ENCODE measurements around the gene LSAMP. TPM values are rescaled to one million over a fixed set of nuclear protein-coding genes. Genes with fewer than 3 reads are reported as not detected.

The LSAMP gene
- total RNA-seq, 1 experiment from 2014 or later, result 10.1 TPM

- intact Hi-C loops (cut with micrococcal nuclease; ENCODE audit: unreplicated experiment), result no loop called here
- Histone ChIP-seq H3K36me3 (ENCODE audit: insufficient read depth, low read length, poor library complexity, severe bottlenecking) (no peaks in the 10 kb centered on the region), H3K9me3 (ENCODE audit: low read depth, low read length, poor library complexity, severe bottlenecking) (peaks cover 5% of the 10 kb centered on the region), H3K4me3 (ENCODE audit: low read depth, low read length, poor library complexity, severe bottlenecking) (no peak overlapping the region), H3K4me1 (ENCODE audit: insufficient read depth, low read length, poor library complexity, severe bottlenecking) (no peaks in the 10 kb centered on the region), H3K27me3 (replicated peaks; ENCODE audit: insufficient read depth, low read depth, low read length, poor library complexity) (no peaks in the 10 kb centered on the region), H3K27ac (ENCODE audit: low read depth, low read length, poor library complexity, severe bottlenecking) (no peak overlapping the region)
- BruUV-seq (replicated peaks), result no TSS peak
- no peak for DNase-seq (ENCODE audit: low spot score)
- CTCF ChIA-PET, result no interaction called here
- TF ChIP-seq CTCF (conservative IDR thresholded peaks at IDR 0.05; ENCODE audit: low read depth, low read length) (no peak), EZH2 (IDR thresholded peaks at IDR 0.05; ENCODE audit: borderline replicate concordance, low read depth, low read length, poor library complexity, severe bottlenecking) (no peak)
- POLR2A ChIA-PET (ENCODE audit: low non-redundant PET), result no interaction called here
These were observed 31.4 kb upstream of the LSAMP start for GRCh38 chr3:116476691-116477090.

- H3K27ac ChIP-seq (ENCODE audit: low read depth, low read length, poor library complexity, severe bottlenecking), result no peak overlapping the region
- no peaks in the 10 kb centered on the region for H3K36me3 ChIP-seq (ENCODE audit: insufficient read depth, low read length, poor library complexity, severe bottlenecking)
- peaks cover 5% of the 10 kb centered on the region for H3K9me3 ChIP-seq (ENCODE audit: low read depth, low read length, poor library complexity, severe bottlenecking)
- POLR2A ChIA-PET (ENCODE audit: low non-redundant PET), result no interaction called here
- H3K27me3 ChIP-seq (replicated peaks; ENCODE audit: insufficient read depth, low read depth, low read length, poor library complexity), result no peaks in the 10 kb centered on the region
- H3K4me3 ChIP-seq (ENCODE audit: low read depth, low read length, poor library complexity, severe bottlenecking), result no peak overlapping the region
- intact Hi-C loops (cut with micrococcal nuclease; ENCODE audit: unreplicated experiment), result no loop called here
- no peaks in the 10 kb centered on the region for H3K4me1 ChIP-seq (ENCODE audit: insufficient read depth, low read length, poor library complexity, severe bottlenecking)
- DNase-seq (ENCODE audit: low spot score), result no peak
- BruUV-seq (replicated peaks), result no TSS peak
- CTCF ChIA-PET, result no interaction called here
- TF ChIP-seq CTCF (conservative IDR thresholded peaks at IDR 0.05; ENCODE audit: low read depth, low read length) (no peak), EZH2 (IDR thresholded peaks at IDR 0.05; ENCODE audit: borderline replicate concordance, low read depth, low read length, poor library complexity, severe bottlenecking) (no peak)
These were observed 29.5 kb upstream of the LSAMP start for GRCh38 chr3:116474801-116475200.

GRCh38 chr3:116474032-116474780 lies 28.9 kb upstream of the LSAMP start:
- no peak for DNase-seq (ENCODE audit: low spot score)
- CTCF ChIA-PET, result no interaction called here

More at GRCh38 chr3:116474032-116474780, 28.9 kb upstream of the LSAMP start:
- BruUV-seq (replicated peaks), result no TSS peak
- no peaks in the 10 kb centered on the region for H3K4me1 ChIP-seq (ENCODE audit: insufficient read depth, low read length, poor library complexity, severe bottlenecking)
- no peak overlapping the region for H3K27ac ChIP-seq (ENCODE audit: low read depth, low read length, poor library complexity, severe bottlenecking)
- H3K36me3 ChIP-seq (ENCODE audit: insufficient read depth, low read length, poor library complexity, severe bottlenecking), result no peaks in the 10 kb centered on the region
- no peak for TF ChIP-seq CTCF (conservative IDR thresholded peaks at IDR 0.05; ENCODE audit: low read depth, low read length)
- TF ChIP-seq EZH2 (IDR thresholded peaks at IDR 0.05; ENCODE audit: borderline replicate concordance, low read depth, low read length, poor library complexity, severe bottlenecking), result no peak
- POLR2A ChIA-PET (ENCODE audit: low non-redundant PET), result interaction anchor here (0.6 kb wide), 1 partner anchor 66 kb away, joined by 3 read pairs; no protein-coding TSS in a partner anchor
- H3K4me3 ChIP-seq (ENCODE audit: low read depth, low read length, poor library complexity, severe bottlenecking), result no peak overlapping the region
- intact Hi-C loops (cut with micrococcal nuclease; ENCODE audit: unreplicated experiment), result no loop called here
- peaks cover 5% of the 10 kb centered on the region for H3K9me3 ChIP-seq (ENCODE audit: low read depth, low read length, poor library complexity, severe bottlenecking)
- no peaks in the 10 kb centered on the region for H3K27me3 ChIP-seq (replicated peaks; ENCODE audit: insufficient read depth, low read depth, low read length, poor library complexity)

All from A673 (cell line).